ENCODE measurements around the gene PADI4.

PADI4 gene

GRCh38 chr1:17346046-17346789 is 38.2 kb downstream of the PADI4 start:
- Histone ChIP-seq H3K79me2 (ENCODE audit: low read length) (no peaks in the 10 kb centered on the region), H3K4me1 (ENCODE audit: low read length) (peaks cover 8% of the 10 kb centered on the region), H2AFZ (ENCODE audit: low read depth, low read length) (no peak overlapping the region), H3K9me3 (ENCODE audit: insufficient read depth, low read length) (no peaks in the 10 kb centered on the region), H4K20me1 (ENCODE audit: insufficient read depth, low read length) (no peaks in the 10 kb centered on the region), H3K4me2 (ENCODE audit: low read length) (no peak overlapping the region), H3K9ac (ENCODE audit: low read length) (no peak overlapping the region), H3K4me3 (ENCODE audit: low read length) (no peak overlapping the region), H3K27me3 (ENCODE audit: low read depth, low read length) (no peaks in the 10 kb centered on the region), H3K27ac (ENCODE audit: low read length) (no peak overlapping the region), H3K36me3 (replicated peaks; ENCODE audit: low read depth, low read length) (no peaks in the 10 kb centered on the region)
- TF ChIP-seq EZH2phosphoT487 (IDR thresholded peaks at IDR 0.05; ENCODE audit: low read depth) (no peak), CTCF (IDR thresholded peaks at IDR 0.05; ENCODE audit: low read depth, low read length) (no peak)

- Histone ChIP-seq H3K4me2 (ENCODE audit: low read length) (no peak overlapping the region), H3K27ac (ENCODE audit: low read length) (no peak overlapping the region), H3K27me3 (ENCODE audit: low read depth, low read length) (peaks cover 4% of the 10 kb centered on the region)
These were observed 40.0 kb downstream of the PADI4 start for GRCh38 chr1:17347769-17348592.

GRCh38 chr1:17348593-17349234 is 40.7 kb downstream of the PADI4 start:
- H3K27ac ChIP-seq (ENCODE audit: low read length): no peak overlapping the region
- H2AFZ ChIP-seq (ENCODE audit: low read depth, low read length): no peak overlapping the region
- peaks cover 8% of the 10 kb centered on the region for H3K4me1 ChIP-seq (ENCODE audit: low read length)
- H3K79me2 ChIP-seq (ENCODE audit: low read length): no peaks in the 10 kb centered on the region
- TF ChIP-seq EZH2phosphoT487 (IDR thresholded peaks at IDR 0.05; ENCODE audit: low read depth) (no peak), CTCF (IDR thresholded peaks at IDR 0.05; ENCODE audit: low read depth, low read length) (no peak)
- H4K20me1 ChIP-seq (ENCODE audit: insufficient read depth, low read length): no peaks in the 10 kb centered on the region
- peaks cover 4% of the 10 kb centered on the region for H3K27me3 ChIP-seq (ENCODE audit: low read depth, low read length)
- no peak overlapping the region for H3K4me3 ChIP-seq (ENCODE audit: low read length)
- no peak overlapping the region for H3K9ac ChIP-seq (ENCODE audit: low read length)
- H3K36me3 ChIP-seq (replicated peaks; ENCODE audit: low read depth, low read length): no peaks in the 10 kb centered on the region
- H3K4me2 ChIP-seq (ENCODE audit: low read length): peak overlapping the region; percentile 30
- no peaks in the 10 kb centered on the region for H3K9me3 ChIP-seq (ENCODE audit: insufficient read depth, low read length)

More at GRCh38 chr1:17347769-17348592, 40.0 kb downstream of the PADI4 start:
- H4K20me1 ChIP-seq (ENCODE audit: insufficient read depth, low read length): no peaks in the 10 kb centered on the region
- TF ChIP-seq CTCF (IDR thresholded peaks at IDR 0.05; ENCODE audit: low read depth, low read length) (no peak), EZH2phosphoT487 (IDR thresholded peaks at IDR 0.05; ENCODE audit: low read depth) (no peak)
- peaks cover 8% of the 10 kb centered on the region for H3K4me1 ChIP-seq (ENCODE audit: low read length)
- H3K9ac ChIP-seq (ENCODE audit: low read length): no peak overlapping the region
- no peaks in the 10 kb centered on the region for H3K79me2 ChIP-seq (ENCODE audit: low read length)
- no peak overlapping the region for H3K4me3 ChIP-seq (ENCODE audit: low read length)
- H2AFZ ChIP-seq (ENCODE audit: low read depth, low read length): no peak overlapping the region
- H3K36me3 ChIP-seq (replicated peaks; ENCODE audit: low read depth, low read length): no peaks in the 10 kb centered on the region
- no peaks in the 10 kb centered on the region for H3K9me3 ChIP-seq (ENCODE audit: insufficient read depth, low read length)

GRCh38 chr1:17350083-17350482 is 42.1 kb downstream of the PADI4 start:
- no peak for TF ChIP-seq CTCF (IDR thresholded peaks at IDR 0.05; ENCODE audit: low read depth, low read length)
- TF ChIP-seq EZH2phosphoT487 (IDR thresholded peaks at IDR 0.05; ENCODE audit: low read depth): no peak
- H3K4me2 ChIP-seq (ENCODE audit: low read length): no peak overlapping the region

More at GRCh38 chr1:17350083-17350482, 42.1 kb downstream of the PADI4 start:
- H3K36me3 ChIP-seq (replicated peaks; ENCODE audit: low read depth, low read length): no peaks in the 10 kb centered on the region
- H4K20me1 ChIP-seq (ENCODE audit: insufficient read depth, low read length): no peaks in the 10 kb centered on the region
- H3K9me3 ChIP-seq (ENCODE audit: insufficient read depth, low read length): no peaks in the 10 kb centered on the region
- peaks cover 8% of the 10 kb centered on the region for H3K4me1 ChIP-seq (ENCODE audit: low read length)
- H3K27ac ChIP-seq (ENCODE audit: low read length): no peak overlapping the region
- peaks cover 4% of the 10 kb centered on the region for H3K27me3 ChIP-seq (ENCODE audit: low read depth, low read length)
- no peak overlapping the region for H3K9ac ChIP-seq (ENCODE audit: low read length)
- no peak overlapping the region for H3K4me3 ChIP-seq (ENCODE audit: low read length)
- no peak overlapping the region for H2AFZ ChIP-seq (ENCODE audit: low read depth, low read length)
- no peaks in the 10 kb centered on the region for H3K79me2 ChIP-seq (ENCODE audit: low read length)
